ENCODE results near the gene TIAL1.
"Not testable (repeated sequence)": the region's sequence is repeated elsewhere in the genome, so short reads cannot be mapped to it uniquely, and the experiment has no call there.

Gene TIAL1

GRCh38 chr10:119535305-119535704, 61.5 kb downstream of the TIAL1 start:
- Histone ChIP-seq H3K36me3 (ENCODE audit: insufficient read depth, low read length) (no peaks in the 10 kb centered on the region), H3K27me3 (ENCODE audit: insufficient read depth, low read length, poor library complexity, severe bottlenecking) (no peaks in the 10 kb centered on the region), H3K79me2 (ENCODE audit: insufficient read depth, low read length) (peaks cover 16% of the 10 kb centered on the region; the same call in 1 of the 2 replicates), H2AFZ (ENCODE audit: low read length) (no peak overlapping the region), H3F3A (ENCODE audit: low read depth) (no peaks in the 10 kb centered on the region), H3K9ac (ENCODE audit: low read depth, low read length, poor library complexity, severe bottlenecking) (no peak overlapping the region), H4K20me1 (ENCODE audit: insufficient read depth, low read length, poor library complexity, severe bottlenecking) (no peaks in the 10 kb centered on the region), H3K9me2 (replicated peaks; ENCODE audit: low read depth, low read length) (no peaks in the 10 kb centered on the region), H3K4me1 (ENCODE audit: insufficient read depth, low read length, poor library complexity, severe bottlenecking) (peaks cover 15% of the 10 kb centered on the region), H3K4me2 (ENCODE audit: low read depth, low read length, poor library complexity, severe bottlenecking) (no peak overlapping the region), H3K4me3 (ENCODE audit: low read length, poor library complexity, severe bottlenecking) (no peak overlapping the region), H3K9me3 (ENCODE audit: insufficient read depth, low read depth, low read length) (no peaks in the 10 kb centered on the region)
- TF ChIP-seq CTCF (conservative IDR thresholded peaks at IDR 0.05; ENCODE audit: low read length) (no peak), EZH2phosphoT487 (IDR thresholded peaks at IDR 0.05; ENCODE audit: borderline replicate concordance) (no peak)

GRCh38 chr10:119533473-119533872, 63.3 kb downstream of the TIAL1 start:
- no peak overlapping the region for H3K4me2 ChIP-seq (ENCODE audit: low read depth, low read length, poor library complexity, severe bottlenecking)
- no peaks in the 10 kb centered on the region for H3K36me3 ChIP-seq (ENCODE audit: insufficient read depth, low read length)
- H3F3A ChIP-seq (ENCODE audit: low read depth) = no peaks in the 10 kb centered on the region
- no peak overlapping the region for H2AFZ ChIP-seq (ENCODE audit: low read length)
- H4K20me1 ChIP-seq (ENCODE audit: insufficient read depth, low read length, poor library complexity, severe bottlenecking) = no peaks in the 10 kb centered on the region
- no peak overlapping the region for H3K9ac ChIP-seq (ENCODE audit: low read depth, low read length, poor library complexity, severe bottlenecking)
- no peaks in the 10 kb centered on the region for H3K27me3 ChIP-seq (ENCODE audit: insufficient read depth, low read length, poor library complexity, severe bottlenecking)
- H3K9me3 ChIP-seq (ENCODE audit: insufficient read depth, low read depth, low read length) = no peaks in the 10 kb centered on the region
- TF ChIP-seq EZH2phosphoT487 (IDR thresholded peaks at IDR 0.05; ENCODE audit: borderline replicate concordance) = no peak
- TF ChIP-seq CTCF (conservative IDR thresholded peaks at IDR 0.05; ENCODE audit: low read length) = no peak
- H3K9me2 ChIP-seq (replicated peaks; ENCODE audit: low read depth, low read length) = no peaks in the 10 kb centered on the region
- H3K4me3 ChIP-seq (ENCODE audit: low read length, poor library complexity, severe bottlenecking) = no peak overlapping the region
- H3K4me1 ChIP-seq (ENCODE audit: insufficient read depth, low read length, poor library complexity, severe bottlenecking) = peaks cover 7% of the 10 kb centered on the region
- peaks cover 16% of the 10 kb centered on the region; the same call in 1 of the 2 replicates for H3K79me2 ChIP-seq (ENCODE audit: insufficient read depth, low read length)

GRCh38 chr10:119532791-119533190, 64.0 kb downstream of the TIAL1 start:
- not testable (repeated sequence) for H3K9me2 ChIP-seq (replicated peaks; ENCODE audit: low read depth, low read length)

GRCh38 chr10:119532251-119532650, 64.5 kb downstream of the TIAL1 start:
- H2AFZ ChIP-seq (ENCODE audit: low read length); H3K27me3 ChIP-seq (ENCODE audit: insufficient read depth, low read length, poor library complexity, severe bottlenecking); H3K4me2 ChIP-seq (ENCODE audit: low read depth, low read length, poor library complexity, severe bottlenecking); H3K4me3 ChIP-seq (ENCODE audit: low read length, poor library complexity, severe bottlenecking); H3K4me1 ChIP-seq (ENCODE audit: insufficient read depth, low read length, poor library complexity, severe bottlenecking); H3K9ac ChIP-seq (ENCODE audit: low read depth, low read length, poor library complexity, severe bottlenecking); H3K9me2 ChIP-seq (replicated peaks; ENCODE audit: low read depth, low read length); H4K20me1 ChIP-seq (ENCODE audit: insufficient read depth, low read length, poor library complexity, severe bottlenecking); H3K36me3 ChIP-seq (ENCODE audit: insufficient read depth, low read length); H3F3A ChIP-seq (ENCODE audit: low read depth); H3K9me3 ChIP-seq (ENCODE audit: insufficient read depth, low read depth, low read length): not testable (repeated sequence)
- 0 out of 2 replicates have a peak, but pooled peaks cover 13% of the 10 kb centered on the region for H3K79me2 ChIP-seq (ENCODE audit: insufficient read depth, low read length)

More at GRCh38 chr10:119532791-119533190, 64.0 kb downstream of the TIAL1 start:
- not testable (repeated sequence) for H3K9me3 ChIP-seq (ENCODE audit: insufficient read depth, low read depth, low read length); H3K27me3 ChIP-seq (ENCODE audit: insufficient read depth, low read length, poor library complexity, severe bottlenecking); H4K20me1 ChIP-seq (ENCODE audit: insufficient read depth, low read length, poor library complexity, severe bottlenecking); H3F3A ChIP-seq (ENCODE audit: low read depth); H3K36me3 ChIP-seq (ENCODE audit: insufficient read depth, low read length); H3K4me3 ChIP-seq (ENCODE audit: low read length, poor library complexity, severe bottlenecking); H3K4me2 ChIP-seq (ENCODE audit: low read depth, low read length, poor library complexity, severe bottlenecking); H3K4me1 ChIP-seq (ENCODE audit: insufficient read depth, low read length, poor library complexity, severe bottlenecking); H3K9ac ChIP-seq (ENCODE audit: low read depth, low read length, poor library complexity, severe bottlenecking); H2AFZ ChIP-seq (ENCODE audit: low read length)
- H3K79me2 ChIP-seq (ENCODE audit: insufficient read depth, low read length) = 0 out of 2 replicates have a peak, but pooled peaks cover 13% of the 10 kb centered on the region

Measured in Loucy (cell line).